Brain microvascular endothelial cell (primary cell): ENCODE results near the gene IL23R.

ENCODE experiments used
- DNase-seq: peaks from one replicate; pipeline ENCODE4 v3.0.0-alpha.2; 2020
- H3K27ac ChIP-seq: fragments of 250-450 bp; sonication (Bioruptor Pico); 2 replicates; pipeline ENCODE4 v1.5.1; 2020; ENCODE audit warnings: mild to moderate bottlenecking, moderate library complexity
- H3K27me3 ChIP-seq: fragments of 250-450 bp; sonication (Bioruptor Pico); replicated peaks from 2 replicates; pipeline ENCODE4 v1.5.1; 2020; ENCODE audit warnings: mild to moderate bottlenecking
- H3K36me3 ChIP-seq: fragments of 250-450 bp; sonication (Bioruptor Pico); replicated peaks from 2 replicates; pipeline ENCODE4 v1.5.1; 2020; ENCODE audit warnings: mild to moderate bottlenecking
- H3K4me3 ChIP-seq: 2 replicates; pipeline ENCODE4 v1.5.1; 2011; ENCODE audit warnings: low read depth, mild to moderate bottlenecking, control low read depth, low read length, moderate library complexity
- CTCF ChIP-seq: IDR thresholded peaks from 2 replicates; pipeline ENCODE4 v1.5.1; 2011; ENCODE audit warnings: low read depth, mild to moderate bottlenecking, moderate library complexity, low read length, control low read depth, inconsistent platforms; ENCODE audit errors: missing control alignments
- in situ Hi-C: cut with HindIII; loops from 2 replicates; pipeline ENCODE4 v1.10.0; 2017; ENCODE audit warnings: low sequenced_read_pairs, low pct_ligation_motif_present

Gene IL23R

DNA sequence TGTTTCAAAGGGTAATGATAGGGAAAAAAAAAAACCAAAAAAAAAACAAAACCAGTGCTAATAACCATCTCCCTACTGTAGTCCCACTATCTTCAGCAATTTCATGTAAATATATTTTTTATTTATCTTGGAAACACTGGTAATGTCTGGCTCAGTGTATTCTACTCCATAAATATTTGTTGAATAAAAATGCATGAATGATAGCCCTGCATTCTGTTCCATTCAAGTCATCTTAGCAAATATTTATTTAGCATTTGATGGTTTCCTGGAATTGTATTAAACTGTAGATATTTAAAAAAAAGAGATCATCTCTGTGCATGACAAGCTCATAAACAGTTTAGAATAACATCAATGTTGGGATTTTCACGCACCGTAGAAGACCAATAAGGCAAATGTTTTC lies 24.2 kb downstream of the IL23R start:
- TF ChIP-seq CTCF, result no peak
- DNase-seq, result no peak
- in situ Hi-C loops, result no loop called here

GRCh38 chr1:67190942-67191341 lies 24.7 kb downstream of the IL23R start:
- TF ChIP-seq CTCF, result no peak
- DNase-seq, result no peak
- no peaks in the 10 kb centered on the region for H3K27me3 ChIP-seq
- no peak overlapping the region for H3K27ac ChIP-seq
- in situ Hi-C loops, result no loop called here
- H3K36me3 ChIP-seq, result no peaks in the 10 kb centered on the region
- H3K4me3 ChIP-seq, result no peak overlapping the region

More for the DNA sequence above, 24.2 kb downstream of the IL23R start:
- Histone ChIP-seq H3K27ac (no peak overlapping the region), H3K36me3 (no peaks in the 10 kb centered on the region), H3K4me3 (no peak overlapping the region), H3K27me3 (no peaks in the 10 kb centered on the region)

DNA sequence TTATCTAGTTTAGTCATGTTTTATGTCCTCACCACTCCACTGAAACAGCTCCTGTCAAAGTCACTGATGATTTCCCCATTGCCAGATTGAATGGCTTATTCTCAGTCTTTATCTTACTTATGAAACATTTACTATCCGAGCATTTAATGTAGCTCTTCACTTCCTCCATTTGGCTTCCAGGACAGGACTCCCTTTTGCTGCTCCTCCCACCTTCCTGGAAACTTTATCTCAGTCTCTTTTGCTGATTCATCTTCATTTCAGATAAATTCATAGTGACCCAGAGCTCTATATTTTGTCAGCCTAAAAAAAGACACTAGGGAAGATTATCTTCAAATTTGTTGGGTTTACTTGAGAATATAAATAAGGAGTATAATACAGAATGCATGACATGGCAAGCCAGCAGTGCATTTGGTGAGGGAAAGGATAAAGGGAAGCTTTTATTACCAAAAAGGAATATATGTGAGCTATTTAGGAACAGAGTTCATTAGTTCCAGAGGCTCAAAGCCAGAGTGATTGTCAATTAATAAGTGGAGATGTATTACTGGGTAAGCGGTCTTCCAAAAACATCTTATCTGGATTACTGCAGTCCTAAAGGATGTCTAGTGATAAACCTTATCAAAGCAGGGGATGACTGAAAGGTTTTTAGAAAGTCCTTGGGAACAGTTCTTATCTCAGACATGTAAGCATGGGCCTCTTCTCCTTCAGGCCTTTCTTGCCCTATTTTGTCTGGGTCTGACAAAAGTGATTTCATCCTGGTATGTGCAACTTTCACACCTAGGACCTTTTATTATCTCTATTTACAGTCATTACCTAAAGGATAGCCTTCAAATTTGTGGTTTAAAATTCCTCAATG lies 25.6 kb downstream of the IL23R start:
- in situ Hi-C loops, result no loop called here

GRCh38 chr1:67192902-67193301 lies 26.6 kb downstream of the IL23R start:
- H3K27me3 ChIP-seq, result no peaks in the 10 kb centered on the region
- no peak overlapping the region for H3K27ac ChIP-seq
- no peak overlapping the region for H3K4me3 ChIP-seq
- H3K36me3 ChIP-seq, result no peaks in the 10 kb centered on the region
- no peak for DNase-seq
- TF ChIP-seq CTCF, result no peak
- in situ Hi-C loops, result no loop called here

More for the DNA sequence above, 25.6 kb downstream of the IL23R start:
- H3K4me3 ChIP-seq, result no peak overlapping the region
- peak; percentile 8 for DNase-seq
- TF ChIP-seq CTCF, result no peak
- no peaks in the 10 kb centered on the region for H3K27me3 ChIP-seq
- no peak overlapping the region for H3K27ac ChIP-seq
- no peaks in the 10 kb centered on the region for H3K36me3 ChIP-seq

DNA sequence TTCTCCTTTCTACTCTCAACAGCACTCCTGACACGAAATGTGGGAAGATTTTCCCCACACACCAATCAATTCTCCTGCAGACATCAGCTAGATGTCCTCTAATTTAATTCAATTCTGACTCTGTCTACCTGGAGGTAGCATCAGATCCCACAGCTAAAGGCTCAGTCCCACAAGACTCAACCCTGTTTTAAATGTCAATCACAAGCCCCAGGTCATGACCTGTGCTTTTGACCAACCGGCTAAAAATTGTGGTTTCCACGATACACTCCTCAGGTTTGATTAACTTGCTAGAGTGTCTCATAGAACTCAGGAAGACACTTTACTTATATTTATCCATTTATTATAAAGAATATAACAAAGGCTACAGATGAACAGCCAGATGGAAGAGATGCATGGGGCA lies 27.4 kb downstream of the IL23R start:
- DNase-seq, result no peak
- in situ Hi-C loops, result no loop called here
- H3K4me3 ChIP-seq, result no peak overlapping the region
- H3K36me3 ChIP-seq, result no peaks in the 10 kb centered on the region
- TF ChIP-seq CTCF, result no peak
- no peak overlapping the region for H3K27ac ChIP-seq
- H3K27me3 ChIP-seq, result no peaks in the 10 kb centered on the region
